ENCODE results near the gene LY6G6C.

- TF ChIP-seq CTCF (IDR thresholded peaks at IDR 0.05) = no peak
- no peak for TF ChIP-seq POLR2A (IDR thresholded peaks at IDR 0.05)
These were observed 40.8 kb upstream of the LY6G6C start, which contains the start of gene SAPCD1 for GRCh38 chr6:31762356-31762755.
